Measurements from ENCODE around the gene LMNTD1.

DNA sequence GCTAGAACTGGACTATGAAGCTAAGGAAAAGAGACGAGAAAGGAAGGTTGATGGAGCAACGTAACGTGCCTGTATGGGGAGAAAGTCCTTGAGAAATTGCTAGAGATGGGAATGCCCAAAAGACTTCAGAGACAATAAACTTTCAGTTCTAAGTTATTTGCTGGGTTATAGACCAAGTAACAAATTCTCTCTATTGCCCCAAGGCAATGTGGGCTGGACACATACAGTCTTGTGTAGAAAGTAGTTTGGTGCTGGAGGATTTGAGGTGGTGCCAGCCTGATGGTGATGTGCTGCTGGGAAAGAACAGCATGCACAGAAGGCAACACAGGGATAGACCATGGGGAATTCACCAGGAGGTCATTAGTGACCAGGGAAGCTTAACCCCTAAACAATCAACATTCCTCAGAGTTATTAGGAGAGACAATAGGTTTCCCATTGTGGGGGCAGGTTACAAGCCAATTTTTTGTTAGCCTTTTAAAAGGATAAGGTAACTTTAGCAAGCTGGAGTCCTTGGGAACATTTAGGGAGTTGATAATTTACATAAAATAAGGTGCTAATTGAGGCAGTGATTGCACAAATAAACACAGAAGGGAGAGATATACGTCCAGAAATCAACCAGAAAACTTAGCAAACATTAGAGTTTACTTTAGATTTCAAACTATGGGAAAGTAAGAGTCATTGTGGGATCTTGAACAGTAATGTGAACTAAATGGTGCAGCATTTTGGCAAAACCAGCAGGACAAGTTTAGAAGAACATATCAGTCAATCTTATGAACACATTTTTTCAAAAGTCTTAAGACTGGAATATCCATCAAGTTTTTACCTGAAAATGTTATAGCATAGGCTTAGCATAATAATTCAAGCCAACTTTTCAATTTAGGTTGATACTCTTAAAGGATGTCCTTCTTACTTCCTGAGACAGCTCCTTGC lies 61.4 kb downstream of the LMNTD1 start:
- TF ChIP-seq, protein P1, sequence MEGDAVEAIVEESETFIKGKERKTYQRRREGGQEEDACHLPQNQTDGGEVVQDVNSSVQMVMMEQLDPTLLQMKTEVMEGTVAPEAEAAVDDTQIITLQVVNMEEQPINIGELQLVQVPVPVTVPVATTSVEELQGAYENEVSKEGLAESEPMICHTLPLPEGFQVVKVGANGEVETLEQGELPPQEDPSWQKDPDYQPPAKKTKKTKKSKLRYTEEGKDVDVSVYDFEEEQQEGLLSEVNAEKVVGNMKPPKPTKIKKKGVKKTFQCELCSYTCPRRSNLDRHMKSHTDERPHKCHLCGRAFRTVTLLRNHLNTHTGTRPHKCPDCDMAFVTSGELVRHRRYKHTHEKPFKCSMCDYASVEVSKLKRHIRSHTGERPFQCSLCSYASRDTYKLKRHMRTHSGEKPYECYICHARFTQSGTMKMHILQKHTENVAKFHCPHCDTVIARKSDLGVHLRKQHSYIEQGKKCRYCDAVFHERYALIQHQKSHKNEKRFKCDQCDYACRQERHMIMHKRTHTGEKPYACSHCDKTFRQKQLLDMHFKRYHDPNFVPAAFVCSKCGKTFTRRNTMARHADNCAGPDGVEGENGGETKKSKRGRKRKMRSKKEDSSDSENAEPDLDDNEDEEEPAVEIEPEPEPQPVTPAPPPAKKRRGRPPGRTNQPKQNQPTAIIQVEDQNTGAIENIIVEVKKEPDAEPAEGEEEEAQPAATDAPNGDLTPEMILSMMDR (IDR thresholded peaks at IDR 0.05; ENCODE audit: low read depth, low read length, poor library complexity, severe bottlenecking): no peak
- TF ChIP-seq EZH2phosphoT487 (IDR thresholded peaks at IDR 0.05; ENCODE audit: borderline replicate concordance, low read length): no peak

Measured in DOHH2 (cell line).